NCI-H2107 treated with DMSO at 0.1 percent for 48 hours (cell line): Measurements from ENCODE around the gene GRIN2A.

ENCODE experiments used
- DNase-seq: peaks from one replicate; lab custom pipeline; 2025; ENCODE audit not compliant: unreplicated experiment; lab: John Stamatoyannopoulos, UW

Gene GRIN2A

DNA sequence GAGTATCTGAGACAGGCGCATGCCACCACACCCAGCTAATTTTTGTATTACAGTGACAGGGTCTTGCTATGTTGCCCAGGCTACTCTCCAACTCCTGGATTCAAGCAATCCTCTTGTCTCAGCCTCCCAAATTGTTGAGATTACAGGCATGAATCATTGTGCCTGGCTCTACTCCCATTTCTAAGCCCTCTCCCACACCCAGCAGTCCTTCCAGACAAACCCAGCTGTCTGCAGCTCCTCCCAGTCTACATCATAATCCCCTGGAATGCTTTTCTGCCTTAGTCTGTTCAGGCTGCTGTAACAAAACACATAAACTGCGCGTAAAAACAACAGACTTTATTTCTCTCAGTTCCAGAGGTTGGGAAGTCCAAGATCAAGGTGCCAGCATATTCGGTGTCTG lies 144.5 kb downstream of the GRIN2A start:
- DNase-seq = no peak

DNA sequence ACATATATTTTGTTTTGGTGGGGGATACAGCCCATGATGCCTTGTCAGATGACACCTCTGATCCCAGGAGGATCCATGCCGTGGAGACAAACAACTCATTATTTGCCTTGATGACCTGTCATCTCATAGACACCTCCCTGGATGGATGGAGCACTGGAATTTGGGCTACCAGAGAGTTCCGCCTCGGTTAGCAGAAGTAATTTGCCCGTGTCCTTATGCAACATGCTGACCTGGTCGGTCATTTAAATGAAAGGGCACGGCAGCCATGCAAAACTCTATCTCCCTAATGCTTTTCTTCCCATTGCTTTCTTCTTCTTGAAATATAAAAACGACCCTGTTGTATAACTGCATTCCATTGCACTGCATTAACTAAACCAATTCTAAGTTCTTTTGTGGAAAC lies 145.3 kb downstream of the GRIN2A start:
- no peak for DNase-seq

DNA sequence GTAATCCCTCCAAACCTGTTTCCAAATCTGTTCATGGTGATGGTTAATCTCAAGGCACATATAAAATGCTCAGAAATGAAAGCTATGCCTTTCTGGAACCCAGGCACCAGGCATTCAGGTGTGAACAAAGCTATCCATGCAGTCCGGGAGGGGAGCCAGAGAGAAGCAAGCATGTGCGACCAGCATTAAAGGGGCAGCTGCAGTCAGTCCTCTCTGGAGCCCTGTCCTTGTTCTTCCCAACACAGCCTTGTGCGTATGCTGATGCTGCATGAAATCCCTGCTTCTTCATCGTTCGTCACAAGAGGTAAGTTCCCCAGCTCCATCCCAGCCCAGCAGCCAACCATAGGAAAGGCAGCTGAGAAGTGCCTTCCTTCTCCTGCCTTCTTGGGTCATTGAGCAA lies 148.7 kb downstream of the GRIN2A start:
- DNase-seq = no peak

DNA sequence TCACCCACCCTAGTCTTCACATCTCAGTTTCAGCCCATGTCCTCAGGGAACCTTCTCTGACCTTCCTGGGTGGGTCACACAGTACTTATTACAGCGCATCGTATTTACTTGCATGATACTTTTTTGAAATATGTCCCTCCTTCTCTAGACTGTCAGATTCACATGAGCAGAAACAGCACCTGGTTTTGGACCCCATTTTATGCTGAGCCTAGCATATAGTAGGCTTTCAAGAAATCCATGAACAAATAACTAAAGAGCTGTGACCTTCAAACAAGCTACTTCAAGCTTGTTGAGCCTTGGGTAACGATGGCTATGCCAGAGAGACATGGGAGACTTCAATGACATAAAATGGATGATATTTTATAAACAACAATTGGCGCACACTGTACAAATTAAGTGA lies 150.3 kb downstream of the GRIN2A start:
- DNase-seq = no peak

DNA sequence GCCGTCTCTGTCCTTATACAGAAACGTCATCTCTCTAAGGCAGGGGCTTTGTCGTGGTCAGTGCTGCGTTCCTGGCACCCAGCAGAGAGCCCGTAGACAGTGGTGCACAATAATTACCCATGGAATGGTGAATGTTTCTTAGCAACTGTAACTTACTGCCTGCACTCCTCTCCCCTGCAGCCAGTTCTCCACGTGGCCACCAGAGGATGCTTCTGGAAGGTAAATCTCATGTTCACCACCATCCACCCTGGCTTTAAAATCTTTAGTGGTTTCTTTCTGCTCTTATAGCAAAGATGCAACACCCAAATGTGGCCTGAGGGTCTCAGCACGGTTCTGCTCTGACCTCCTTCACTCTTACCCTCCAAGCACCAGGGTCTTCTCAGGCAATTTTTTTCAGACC lies 150.8 kb downstream of the GRIN2A start:
- no peak for DNase-seq

DNA sequence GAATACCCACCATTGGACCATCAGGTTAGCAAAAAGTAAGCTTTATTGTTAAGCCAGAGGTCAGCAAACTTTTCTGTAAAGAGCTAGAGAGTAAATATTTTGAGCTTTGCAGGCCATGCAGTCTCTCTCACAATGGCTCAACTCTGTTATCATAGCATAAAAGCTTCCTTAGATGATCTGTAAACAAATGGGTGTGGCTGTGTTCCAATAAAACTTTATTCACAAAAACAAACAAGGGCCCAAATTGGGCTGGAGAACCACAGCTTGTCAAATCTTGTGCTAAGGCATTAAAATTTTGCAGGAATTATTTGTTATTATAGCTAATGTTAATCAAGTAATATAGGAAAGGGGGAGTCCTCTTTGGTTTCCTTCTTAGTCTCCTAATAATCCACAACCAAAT lies 153.6 kb downstream of the GRIN2A start:
- no peak for DNase-seq

DNA sequence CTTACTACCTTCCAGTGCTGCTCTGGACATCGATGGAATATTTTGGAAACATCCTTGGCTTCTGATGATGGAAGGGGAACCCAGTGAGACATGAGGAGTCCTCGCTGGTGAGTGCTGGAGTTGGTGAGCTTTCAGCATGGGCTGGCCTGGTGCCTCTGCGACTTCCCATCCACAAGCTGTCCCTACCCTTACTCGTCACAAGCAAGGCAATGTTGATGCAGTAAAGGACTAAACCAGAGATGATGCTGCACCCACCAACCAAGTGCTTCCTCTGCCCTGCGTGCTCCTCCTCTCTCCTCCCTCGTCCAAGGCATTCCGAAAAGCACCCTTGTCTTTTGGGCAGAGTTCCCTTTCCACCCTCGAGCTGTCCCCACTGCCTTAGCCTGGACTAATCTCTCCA lies 154.7 kb downstream of the GRIN2A start:
- DNase-seq = no peak

DNA sequence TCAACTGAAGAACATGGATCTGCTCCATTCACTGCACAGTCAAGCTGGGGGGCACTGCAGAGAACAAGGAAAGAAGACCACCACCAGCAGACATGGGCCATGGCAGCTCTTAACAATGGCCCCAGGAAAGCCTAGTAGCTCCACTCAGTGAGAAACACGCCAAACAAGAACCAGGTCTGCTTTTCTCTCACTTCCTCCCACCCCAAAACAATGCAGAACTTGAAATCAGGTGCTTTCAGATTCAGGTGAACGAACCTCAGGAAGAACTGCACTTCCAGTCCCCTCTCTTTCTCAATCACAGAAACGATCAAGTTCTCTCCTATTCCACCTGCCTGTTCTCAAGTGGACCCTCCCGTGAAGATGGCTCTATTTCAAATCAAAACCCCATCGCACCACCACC lies 155.6 kb downstream of the GRIN2A start:
- no peak for DNase-seq

DNA sequence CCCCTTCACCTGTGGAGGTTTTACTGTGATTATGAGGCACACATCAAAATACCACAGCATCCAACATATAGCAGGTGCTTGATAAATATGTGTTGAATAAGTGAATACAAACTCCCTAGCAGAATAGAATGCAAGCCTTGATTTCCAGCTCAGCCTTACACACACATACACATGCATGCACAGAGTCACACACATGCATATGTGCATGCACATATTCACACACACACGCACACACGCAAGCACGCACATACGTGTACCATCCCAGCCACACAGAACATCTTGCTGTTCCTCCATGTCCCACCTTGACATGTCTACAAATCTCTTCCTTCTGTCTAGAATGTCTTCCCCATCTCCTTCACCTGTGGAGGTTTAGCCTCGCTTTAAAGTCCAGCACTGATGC lies 160.1 kb downstream of the GRIN2A start:
- DNase-seq = no peak

DNA sequence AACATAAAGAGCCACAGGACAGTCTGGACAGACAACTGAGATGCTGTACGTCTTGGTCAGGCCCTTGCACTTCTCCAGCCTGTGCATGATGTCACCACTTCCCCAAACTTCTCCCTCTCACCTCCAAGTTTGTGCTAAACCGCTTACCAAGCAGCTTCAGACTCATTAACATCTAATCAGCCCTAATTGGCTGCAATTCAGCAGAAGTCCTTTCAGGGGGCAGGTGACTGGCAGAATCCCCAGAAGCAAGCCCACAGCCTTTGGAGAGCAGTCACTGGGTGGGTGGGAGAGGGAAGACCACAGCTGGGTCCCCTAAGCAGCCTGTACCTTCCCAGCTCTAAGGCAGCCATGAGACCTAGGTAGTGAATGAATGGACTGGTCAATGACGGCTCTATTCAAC lies 161.4 kb downstream of the GRIN2A start:
- DNase-seq = no peak

DNA sequence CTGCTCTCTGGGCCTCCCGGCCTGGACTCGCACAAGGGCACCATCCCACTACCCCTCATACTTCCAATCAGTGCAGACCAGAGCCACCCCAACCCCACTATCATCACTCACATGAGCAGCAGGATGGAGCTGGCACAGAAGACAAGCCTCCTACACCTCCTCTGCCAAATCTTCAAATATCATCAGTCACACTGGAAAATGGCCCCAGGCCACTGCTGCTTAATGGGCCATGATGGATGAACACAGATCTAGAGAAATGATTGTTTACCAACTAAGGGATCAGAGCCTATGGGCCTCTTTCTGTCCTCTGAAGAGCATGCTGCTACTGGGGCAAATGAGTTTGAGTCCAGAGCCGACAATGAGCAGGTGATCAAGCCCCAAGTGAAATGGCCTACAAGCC lies 165.5 kb downstream of the GRIN2A start:
- DNase-seq = no peak

DNA sequence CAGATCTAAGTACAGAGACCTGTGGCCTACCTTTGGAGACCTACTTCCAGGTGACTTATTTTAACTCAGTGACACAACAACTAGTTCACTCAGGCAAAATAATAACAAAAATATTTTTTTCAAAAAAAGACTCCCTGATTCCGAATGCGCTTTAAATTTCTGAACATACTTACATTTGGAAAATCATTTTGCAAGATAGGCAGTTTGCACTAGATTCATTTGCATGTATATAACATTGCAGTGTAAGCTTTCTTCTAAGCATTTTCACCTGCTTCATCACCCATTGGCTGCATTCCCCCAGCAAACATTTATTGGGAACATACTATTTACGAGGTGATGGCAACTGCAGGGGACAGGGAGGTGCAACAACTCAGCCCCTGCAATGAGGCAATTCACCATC lies 166.8 kb downstream of the GRIN2A start:
- DNase-seq = no peak

DNA sequence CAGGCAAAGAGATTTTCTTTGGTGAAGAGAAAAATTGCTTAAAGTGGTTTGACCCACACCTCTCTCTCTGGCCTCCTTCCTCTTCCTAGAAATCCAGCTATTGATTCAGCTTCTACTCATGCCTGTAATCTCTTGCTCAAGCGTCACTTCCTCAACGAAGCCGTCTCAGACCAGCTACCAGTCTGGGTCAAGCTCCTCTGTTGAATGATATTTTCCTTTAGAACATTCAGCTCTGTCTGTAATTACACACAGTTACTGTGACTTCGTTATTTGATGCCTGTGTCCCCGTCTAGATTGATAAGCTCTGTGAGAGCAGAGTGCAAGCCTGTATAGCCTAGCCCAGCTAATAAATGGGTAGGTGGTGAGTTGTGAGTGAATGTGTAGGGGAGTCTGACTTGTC lies 168.5 kb downstream of the GRIN2A start:
- DNase-seq = no peak

DNA sequence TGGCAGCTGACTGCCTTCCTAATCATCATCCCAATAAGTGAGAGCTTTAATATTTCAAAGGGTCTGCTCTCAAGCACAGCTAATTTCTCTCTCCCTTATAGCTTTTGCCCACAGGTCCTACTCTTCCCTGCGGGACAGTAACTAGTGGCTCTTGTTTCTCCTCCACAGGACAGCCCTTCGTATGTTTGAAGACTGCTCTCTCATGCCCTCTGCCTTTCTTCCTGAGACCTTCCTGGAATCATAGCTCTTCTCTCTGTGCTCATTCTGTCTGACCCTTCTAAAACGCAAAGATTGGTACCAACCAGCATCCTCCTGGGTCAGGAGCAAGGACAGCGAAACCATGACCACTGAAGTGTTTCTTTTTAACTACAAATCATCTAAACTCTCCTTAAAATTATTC lies 168.9 kb downstream of the GRIN2A start:
- DNase-seq = no peak

DNA sequence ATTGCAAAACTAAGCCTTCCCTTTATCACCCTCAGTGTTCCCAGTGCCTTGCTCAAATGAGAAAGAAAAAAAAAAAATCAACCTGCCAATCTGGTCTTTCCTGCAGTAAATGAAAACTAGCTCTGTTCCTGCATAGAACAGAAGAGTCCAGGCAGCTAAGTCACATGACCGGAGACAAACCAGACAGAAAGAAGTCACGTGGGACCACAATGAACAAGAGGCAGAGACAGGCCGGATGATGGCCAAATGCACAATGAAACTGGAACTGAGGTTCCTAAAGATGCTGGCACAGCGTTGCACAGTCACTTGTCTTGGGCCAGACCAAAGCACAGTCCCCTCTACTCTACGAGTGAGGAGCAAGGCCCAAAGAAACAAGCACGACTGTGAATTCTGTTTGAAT lies 172.5 kb downstream of the GRIN2A start:
- DNase-seq = no peak

DNA sequence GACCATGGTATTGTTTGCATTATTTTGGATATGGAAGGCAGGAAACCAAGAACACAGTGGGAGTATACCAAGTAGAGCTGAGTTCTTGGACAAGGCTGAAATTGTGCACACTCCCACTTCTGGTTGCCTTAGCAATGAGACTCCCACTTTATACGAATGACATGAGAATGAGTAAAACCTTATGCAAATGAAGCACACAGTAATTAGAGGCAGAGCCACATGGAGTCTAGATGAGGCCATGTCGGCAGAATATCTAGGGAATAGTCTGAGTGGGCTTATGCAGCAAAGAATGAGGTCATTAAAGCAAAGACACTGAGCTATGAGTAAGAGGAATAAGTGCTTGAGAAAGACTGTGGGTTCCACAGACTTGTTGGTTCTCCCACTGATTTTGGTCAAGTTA lies 178.7 kb downstream of the GRIN2A start:
- DNase-seq = no peak

DNA sequence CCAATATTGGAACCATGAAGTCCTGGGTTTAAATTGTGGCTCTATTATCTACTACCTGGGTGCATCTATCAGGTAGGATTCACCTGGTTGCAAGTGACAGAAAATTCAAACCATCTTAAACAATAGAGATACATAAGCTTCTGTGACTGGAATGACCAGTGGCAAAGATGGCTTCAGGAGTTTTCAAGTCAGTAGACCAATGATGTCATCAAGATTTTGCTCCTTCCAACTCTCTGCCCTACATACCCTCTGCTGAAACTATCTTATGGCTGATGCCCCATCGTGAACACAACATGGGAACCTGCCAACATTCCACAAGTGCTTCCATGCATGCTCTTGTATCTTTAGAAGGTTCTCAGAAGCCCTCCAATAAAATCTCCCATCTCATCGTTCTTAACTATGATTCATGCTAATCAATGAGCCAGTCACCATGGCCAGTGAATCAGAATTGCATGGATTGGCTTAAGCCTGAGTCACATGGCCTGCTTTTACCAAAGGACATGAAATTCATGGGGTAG lies 180.9 kb downstream of the GRIN2A start:
- no peak for DNase-seq

DNA sequence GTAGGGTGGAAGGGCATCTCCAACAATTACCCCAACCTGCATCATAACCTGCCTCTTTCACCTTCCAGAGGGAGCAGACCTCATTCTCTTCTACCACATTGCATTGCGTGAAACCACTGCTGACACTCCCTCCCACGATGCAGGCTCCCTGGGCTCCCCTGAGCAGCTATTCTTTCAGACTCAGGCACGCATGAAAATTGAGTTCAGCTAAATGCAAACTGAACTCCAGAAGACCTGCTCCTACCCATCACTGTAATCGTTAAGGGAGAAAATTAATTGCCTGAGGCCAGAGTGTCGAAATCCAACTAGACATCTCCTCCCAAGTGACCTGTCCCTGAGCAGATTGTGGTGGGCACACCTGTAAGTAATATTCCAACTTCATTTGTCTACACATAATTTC lies 186.0 kb downstream of the GRIN2A start:
- DNase-seq = no peak

DNA sequence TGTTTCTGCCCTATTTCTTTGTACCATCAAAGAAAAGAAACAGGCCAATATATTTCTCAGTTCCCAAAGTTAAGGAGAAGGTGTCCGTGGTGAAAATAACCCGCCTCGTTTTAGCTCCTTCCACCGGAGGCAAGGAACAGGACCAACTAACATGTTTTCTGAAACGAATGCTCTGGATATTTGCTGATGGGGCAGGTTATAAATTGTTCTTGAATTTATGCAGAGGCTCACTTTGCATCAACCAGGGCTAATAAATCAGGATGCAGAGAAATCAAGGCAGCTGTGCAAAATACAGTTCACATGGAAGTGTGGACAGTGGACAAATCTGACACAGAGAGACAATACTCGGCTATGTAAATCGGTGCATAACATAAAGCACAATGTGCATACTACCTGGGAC lies 189.8 kb downstream of the GRIN2A start:
- DNase-seq = no peak

DNA sequence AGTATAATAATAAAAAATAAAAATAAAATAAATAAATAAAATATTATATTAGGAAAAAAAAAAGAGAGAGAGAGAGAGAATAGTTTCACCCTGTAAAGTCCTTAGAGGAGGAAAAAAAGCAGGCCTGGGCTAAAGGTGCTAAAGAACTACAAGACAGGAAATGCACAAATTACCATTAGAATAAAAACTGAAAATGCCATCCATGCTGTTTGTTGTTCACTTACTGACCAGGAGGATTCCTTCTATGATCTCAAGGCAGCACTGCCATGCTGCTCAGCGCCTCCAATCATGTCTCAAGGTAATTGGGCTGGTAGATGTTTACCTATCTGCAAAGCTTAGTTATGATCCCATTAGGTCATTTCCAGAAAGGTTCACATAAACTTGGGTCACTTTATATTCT lies 201.2 kb downstream of the GRIN2A start:
- DNase-seq = no peak

DNA sequence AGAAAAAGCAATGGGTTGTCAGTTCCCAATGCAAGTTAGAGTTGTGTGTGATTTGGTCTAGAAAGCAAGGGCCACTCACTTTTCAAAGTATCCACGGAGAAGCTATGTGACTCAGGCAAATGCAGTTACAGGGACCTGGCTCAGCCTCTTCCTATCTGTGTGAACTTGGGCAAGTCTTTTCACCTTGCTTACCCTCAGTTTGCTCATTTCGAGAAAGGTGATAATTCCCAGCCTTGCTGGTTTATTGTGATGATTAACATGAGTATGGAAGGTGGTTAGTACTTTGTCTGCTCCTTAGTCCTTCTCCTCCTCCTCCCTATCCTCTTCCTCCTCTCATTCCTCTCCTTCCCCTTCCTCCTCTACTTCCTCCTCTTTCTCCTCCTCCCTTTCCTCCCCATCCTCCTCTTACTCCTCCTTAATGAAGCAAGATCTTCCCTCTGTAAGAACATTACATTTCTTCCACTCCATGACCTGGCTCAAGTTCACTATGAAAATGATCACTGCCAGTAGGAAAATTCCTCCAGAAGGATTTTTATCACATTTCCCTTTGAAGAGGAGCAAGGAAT lies 204.0 kb downstream of the GRIN2A start:
- no peak for DNase-seq

DNA sequence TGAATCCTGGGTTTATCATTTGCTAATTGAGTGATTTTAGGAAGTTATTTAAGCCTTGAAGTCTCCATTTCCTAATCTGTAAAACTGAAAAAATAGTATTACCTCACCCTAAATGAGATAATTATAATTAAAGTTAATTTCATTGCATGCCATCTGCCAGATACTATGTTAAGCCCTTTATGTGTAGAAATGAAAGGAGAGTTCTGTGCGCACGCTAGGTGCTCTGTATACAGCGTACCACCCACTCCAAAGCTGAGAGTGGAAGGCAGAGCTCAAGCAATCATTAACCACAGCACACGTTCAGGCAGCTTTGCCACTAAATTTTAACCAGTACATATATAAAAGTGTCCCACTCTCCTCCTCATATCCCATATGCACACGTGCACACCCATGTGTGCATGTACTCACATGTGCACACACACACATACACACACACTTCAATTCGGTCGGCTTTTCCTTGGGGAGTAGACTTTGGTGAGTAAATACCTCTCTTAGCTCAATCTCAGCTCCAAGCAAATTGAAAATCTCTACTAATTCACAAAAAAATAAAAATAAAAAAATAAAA lies 204.8 kb downstream of the GRIN2A start:
- no peak for DNase-seq

DNA sequence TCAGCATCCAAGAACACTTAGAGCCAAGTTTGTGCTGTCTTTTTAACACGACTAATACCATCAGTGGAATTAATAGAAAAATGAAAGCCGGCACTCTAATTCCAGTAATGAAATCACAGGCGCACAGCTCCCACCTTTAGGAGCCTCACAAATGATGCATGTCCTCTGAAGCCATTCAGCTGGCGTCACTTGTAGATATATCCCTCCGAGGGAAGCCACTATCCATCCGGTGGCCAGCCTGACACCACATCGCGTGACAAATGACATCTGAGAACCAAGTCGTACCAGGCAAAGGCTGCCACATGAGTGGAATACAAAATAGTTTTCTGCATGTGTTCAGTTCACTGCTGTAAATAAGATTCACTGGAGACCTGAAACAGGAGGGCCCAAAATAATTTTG lies 205.6 kb downstream of the GRIN2A start:
- DNase-seq = no peak
